Right lobe of liver (tissue), 4 donors: Measurements from ENCODE around the gene LMTK3.

Experiments
- POLR2A ChIP-seq: fragments of 450-650 bp; IDR thresholded peaks from one replicate; pipeline ENCODE4 v1.6.1; 2017; ENCODE audit warnings: antibody characterized with exemption, mild to moderate bottlenecking
- TF ChIP-seq, protein P1 (sequence below), 4 donors: fragments of 200-600 bp in 3 of 4; fragments of 450-650 bp in 1 of 4; IDR thresholded peaks; one replicate each; pipeline versions ENCODE4 v1.5.1 to v1.8.0; 2016 to 2022; ENCODE audit warnings: antibody characterized with exemption in 4 of 4, mild to moderate bottlenecking in 2 of 4
- donor health status: DM: no; HTN: no; CAD: no.
- donor health status: DM: no; HTN: no; CAD: no.
- donor health status: DM: no; HTN: yes; CAD: no.

DNA sequence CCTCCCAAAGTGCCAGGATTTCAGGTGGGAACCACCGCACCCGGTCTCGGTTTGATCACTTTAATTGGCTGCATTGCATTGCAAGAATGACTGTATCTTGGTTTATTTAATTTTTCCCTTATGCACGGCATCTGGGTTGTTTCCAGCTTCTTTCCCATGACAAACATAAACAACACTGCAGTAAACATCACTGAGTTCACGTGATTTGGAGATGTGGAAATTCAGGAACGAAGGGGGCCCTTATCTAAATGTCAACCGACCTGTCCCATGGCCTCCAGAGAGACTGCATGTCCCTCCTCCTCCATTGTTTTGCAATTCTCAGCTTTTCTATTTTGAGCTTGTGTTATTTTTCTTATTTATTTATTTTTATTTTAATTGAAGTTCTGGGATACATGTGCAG, 25.9 kb upstream of the LMTK3 start:
- TF ChIP-seq, protein P1, sequence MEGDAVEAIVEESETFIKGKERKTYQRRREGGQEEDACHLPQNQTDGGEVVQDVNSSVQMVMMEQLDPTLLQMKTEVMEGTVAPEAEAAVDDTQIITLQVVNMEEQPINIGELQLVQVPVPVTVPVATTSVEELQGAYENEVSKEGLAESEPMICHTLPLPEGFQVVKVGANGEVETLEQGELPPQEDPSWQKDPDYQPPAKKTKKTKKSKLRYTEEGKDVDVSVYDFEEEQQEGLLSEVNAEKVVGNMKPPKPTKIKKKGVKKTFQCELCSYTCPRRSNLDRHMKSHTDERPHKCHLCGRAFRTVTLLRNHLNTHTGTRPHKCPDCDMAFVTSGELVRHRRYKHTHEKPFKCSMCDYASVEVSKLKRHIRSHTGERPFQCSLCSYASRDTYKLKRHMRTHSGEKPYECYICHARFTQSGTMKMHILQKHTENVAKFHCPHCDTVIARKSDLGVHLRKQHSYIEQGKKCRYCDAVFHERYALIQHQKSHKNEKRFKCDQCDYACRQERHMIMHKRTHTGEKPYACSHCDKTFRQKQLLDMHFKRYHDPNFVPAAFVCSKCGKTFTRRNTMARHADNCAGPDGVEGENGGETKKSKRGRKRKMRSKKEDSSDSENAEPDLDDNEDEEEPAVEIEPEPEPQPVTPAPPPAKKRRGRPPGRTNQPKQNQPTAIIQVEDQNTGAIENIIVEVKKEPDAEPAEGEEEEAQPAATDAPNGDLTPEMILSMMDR (IDR thresholded peaks at IDR 0.05) = no peak
- no peak for TF ChIP-seq POLR2A
